Measurements from ENCODE around the gene XYLT2. TPM values are rescaled to one million over a fixed set of nuclear protein-coding genes. Genes with fewer than 3 reads are reported as not detected.

The XYLT2 gene
- total RNA-seq, 1 experiment from 2014 or later = 26.4 TPM

GRCh38 chr17:50347117-50347893 lies 1.4 kb downstream of the XYLT2 start:
- Mint-ChIP-seq H3K27me3 (ENCODE audit: low read depth) (peaks cover 15% of the 10 kb centered on the region), H3K4me1 (peaks cover 27 to 30% of the 10 kb centered on the region in 2 experiments), H3K27ac (peak overlapping the region in 2 of 3 experiments; percentile 55 to 96; a peak in 3 of 7 replicates), H3K36me3 (ENCODE audit: insufficient read depth in 1 of 3, low read depth in 3 of 3) (peaks cover 5 to 8% (median 5%) of the 10 kb centered on the region in 3 experiments; a peak in 5 of 7 replicates), H3K9me3 (no peaks in the 10 kb centered on the region; a peak in 1 of 5 replicates), H3K4me3 (peak overlapping the region; percentile 94 to 96)
- H2BK12ac ChIP-seq (ENCODE audit: insufficient read length, low read depth, low read length) = no peak overlapping the region
- H3K4me1 ChIP-seq (ENCODE audit: insufficient read depth, low read length) = peaks cover 2% of the 10 kb centered on the region; the same call in 1 of the 2 replicates
- H3K27me3 ChIP-seq (ENCODE audit: insufficient read depth, low read length) = no peaks in the 10 kb centered on the region; the same call in 1 of the 2 replicates
- TF ChIP-seq, protein P1, sequence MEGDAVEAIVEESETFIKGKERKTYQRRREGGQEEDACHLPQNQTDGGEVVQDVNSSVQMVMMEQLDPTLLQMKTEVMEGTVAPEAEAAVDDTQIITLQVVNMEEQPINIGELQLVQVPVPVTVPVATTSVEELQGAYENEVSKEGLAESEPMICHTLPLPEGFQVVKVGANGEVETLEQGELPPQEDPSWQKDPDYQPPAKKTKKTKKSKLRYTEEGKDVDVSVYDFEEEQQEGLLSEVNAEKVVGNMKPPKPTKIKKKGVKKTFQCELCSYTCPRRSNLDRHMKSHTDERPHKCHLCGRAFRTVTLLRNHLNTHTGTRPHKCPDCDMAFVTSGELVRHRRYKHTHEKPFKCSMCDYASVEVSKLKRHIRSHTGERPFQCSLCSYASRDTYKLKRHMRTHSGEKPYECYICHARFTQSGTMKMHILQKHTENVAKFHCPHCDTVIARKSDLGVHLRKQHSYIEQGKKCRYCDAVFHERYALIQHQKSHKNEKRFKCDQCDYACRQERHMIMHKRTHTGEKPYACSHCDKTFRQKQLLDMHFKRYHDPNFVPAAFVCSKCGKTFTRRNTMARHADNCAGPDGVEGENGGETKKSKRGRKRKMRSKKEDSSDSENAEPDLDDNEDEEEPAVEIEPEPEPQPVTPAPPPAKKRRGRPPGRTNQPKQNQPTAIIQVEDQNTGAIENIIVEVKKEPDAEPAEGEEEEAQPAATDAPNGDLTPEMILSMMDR (conservative IDR thresholded peaks at IDR 0.05) = no peak
- H3K9ac ChIP-seq (ENCODE audit: extremely low read depth, insufficient read length, low read length) = peak overlapping the region; percentile 14
- H3T11ph ChIP-seq (ENCODE audit: low read length) = no peak overlapping the region
- H2BK120ac ChIP-seq (ENCODE audit: low read depth, low read length, poor library complexity, severe bottlenecking) = no peak overlapping the region
- peak overlapping the region; percentile 66 for H3K4me2 ChIP-seq (ENCODE audit: insufficient read depth, insufficient read length, low read length)
- no peak overlapping the region for H4K91ac ChIP-seq (ENCODE audit: insufficient read length, low read depth, low read length)
- no peak overlapping the region for H2AK5ac ChIP-seq (ENCODE audit: insufficient read length, low read length)
- no peak overlapping the region for H3K18ac ChIP-seq (ENCODE audit: insufficient read length, low read depth, low read length)
- no peak overlapping the region for H2BK15ac ChIP-seq (ENCODE audit: low read depth, low read length)
- DNase-seq = peak; percentile 62
- no peak overlapping the region for H4K8ac ChIP-seq (replicated peaks; ENCODE audit: insufficient read length, low read depth, low read length)
- H2BK5ac ChIP-seq (ENCODE audit: insufficient read length, low read length) = no peak overlapping the region
- no peak overlapping the region for H3K56ac ChIP-seq (ENCODE audit: insufficient read length, low read depth, low read length)
- H4K20me1 ChIP-seq (ENCODE audit: control insufficient read depth, insufficient read depth, insufficient read length) = no peaks in the 10 kb centered on the region
- no peaks in the 10 kb centered on the region for H3K79me2 ChIP-seq (ENCODE audit: insufficient read depth, low read length)
- H3K79me1 ChIP-seq (ENCODE audit: insufficient read depth, low read depth, low read length, poor library complexity, severe bottlenecking) = no peaks in the 10 kb centered on the region
- WGBS (ENCODE audit: extremely low coverage, insufficient read length, low lambda C conversion rate) = no CpG with 5 or more reads among the region's 17 CpGs
- no peak overlapping the region for H4K5ac ChIP-seq (ENCODE audit: insufficient read length, low read depth, low read length)
- no peak overlapping the region for H2AFZ ChIP-seq (ENCODE audit: low read length)
- no peak overlapping the region for H3K4ac ChIP-seq (ENCODE audit: low read depth, low read length)
- H3K23me2 ChIP-seq (ENCODE audit: insufficient read length, low read depth, low read length, poor library complexity, severe bottlenecking) = peaks cover 9% of the 10 kb centered on the region
- H3K14ac ChIP-seq (ENCODE audit: insufficient read depth, low read length) = no peak overlapping the region
- H2BK20ac ChIP-seq (ENCODE audit: low read depth, low read length, poor library complexity, severe bottlenecking) = no peak overlapping the region
- H3K9me3 ChIP-seq (ENCODE audit: control insufficient read depth, low read depth, low read length) = no peaks in the 10 kb centered on the region
- H3K23ac ChIP-seq (ENCODE audit: insufficient read length, low read depth, low read length) = no peak overlapping the region
- no peak overlapping the region for H3K27ac ChIP-seq (ENCODE audit: insufficient read length, low read depth, low read length)
